DMS153 treated with DMSO at 0.1 percent for 48 hours (cell line): Measurements from ENCODE around the gene SDCBP2.

Experiments
- DNase-seq: peaks from one replicate; lab custom pipeline; 2025; ENCODE audit not compliant: unreplicated experiment; lab: John Stamatoyannopoulos, UW

The SDCBP2 gene

GRCh38 chr20:1277529-1278322 lies 51.2 kb downstream of the SDCBP2 start:
- no peak for DNase-seq

- DNase-seq: no peak
Observed at GRCh38 chr20:1275919-1276318, 53.0 kb downstream of the SDCBP2 start.

GRCh38 chr20:1274485-1275311 lies 54.2 kb downstream of the SDCBP2 start:
- peak; percentile 71 for DNase-seq

- no peak for DNase-seq
Observed at GRCh38 chr20:1273366-1273765, 55.6 kb downstream of the SDCBP2 start.

- DNase-seq: no peak
Observed at GRCh38 chr20:1272368-1273100, 56.4 kb downstream of the SDCBP2 start.

GRCh38 chr20:1269850-1270249 lies 59.1 kb downstream of the SDCBP2 start:
- no peak for DNase-seq

GRCh38 chr20:1269235-1269634 lies 59.7 kb downstream of the SDCBP2 start:
- no peak for DNase-seq

- no peak for DNase-seq
Observed at GRCh38 chr20:1267809-1268374, 61.0 kb downstream of the SDCBP2 start.

GRCh38 chr20:1267161-1267560 lies 61.8 kb downstream of the SDCBP2 start:
- no peak for DNase-seq

GRCh38 chr20:1266167-1266973 lies 62.6 kb downstream of the SDCBP2 start, which contains the start of gene SNPH:
SNPH (plus strand) TSS chr20:1266294; CDS start chr20:1296240, 29,946 bp downstream.
- peak; percentile 11 for DNase-seq

GRCh38 chr20:1265916-1266166 lies 63.1 kb downstream of the SDCBP2 start:
- no peak for DNase-seq

GRCh38 chr20:1265226-1265915 lies 63.6 kb downstream of the SDCBP2 start:
- DNase-seq: no peak

- no peak for DNase-seq
Observed at GRCh38 chr20:1264727-1265126, 64.2 kb downstream of the SDCBP2 start.

- no peak for DNase-seq
Observed at GRCh38 chr20:1263853-1264252, 65.1 kb downstream of the SDCBP2 start.
